Adrenal gland (tissue), 5 donors: Measurements from ENCODE around the gene SURF6.

Source experiments
- POLR2A ChIP-seq, 2 donors: fragments of 450-650 bp; IDR thresholded peaks; one replicate each; pipeline ENCODE4 v1.6.1; 2017; ENCODE audit warnings: antibody characterized with exemption in 2 of 2, mild to moderate bottlenecking in 2 of 2, moderate library complexity in 1 of 2
- TF ChIP-seq, protein P1 (sequence below), 6 experiments: fragments of 450-650 bp in 4 of 6; fragments of 200-600 bp in 2 of 6; sonication (generic) in 1 of 6; IDR thresholded peaks; 1 replicate in 5 of 6; 2 replicates in 1 of 6; pipeline versions ENCODE4 v1.5.1 to v1.8.0; 2016 to 2021; ENCODE audit warnings: antibody characterized with exemption in 6 of 6, mild to moderate bottlenecking in 2 of 6, moderate library complexity in 1 of 6
- donor health status: DM: no; HTN: no; CAD: no.

DNA sequence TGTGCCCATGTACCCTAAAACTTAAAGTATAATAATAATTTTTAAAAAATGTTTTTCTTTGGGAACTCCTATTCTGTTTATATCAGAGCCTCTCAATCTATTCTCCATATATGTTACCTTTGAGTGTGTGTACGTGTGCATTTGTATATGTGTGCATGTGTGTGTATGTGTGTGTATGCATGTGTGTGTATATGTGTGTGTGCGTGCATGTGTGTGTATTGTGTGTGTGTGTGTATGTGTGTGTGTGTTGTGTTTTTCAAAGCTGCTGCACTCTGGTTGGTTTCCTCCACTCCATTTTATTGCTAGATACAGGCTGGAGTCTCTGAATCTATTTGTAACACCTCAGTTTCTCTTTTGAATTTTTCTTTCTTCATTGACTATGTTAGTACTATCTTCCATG, 20.0 kb downstream of the SURF6 start:
- TF ChIP-seq, protein P1, sequence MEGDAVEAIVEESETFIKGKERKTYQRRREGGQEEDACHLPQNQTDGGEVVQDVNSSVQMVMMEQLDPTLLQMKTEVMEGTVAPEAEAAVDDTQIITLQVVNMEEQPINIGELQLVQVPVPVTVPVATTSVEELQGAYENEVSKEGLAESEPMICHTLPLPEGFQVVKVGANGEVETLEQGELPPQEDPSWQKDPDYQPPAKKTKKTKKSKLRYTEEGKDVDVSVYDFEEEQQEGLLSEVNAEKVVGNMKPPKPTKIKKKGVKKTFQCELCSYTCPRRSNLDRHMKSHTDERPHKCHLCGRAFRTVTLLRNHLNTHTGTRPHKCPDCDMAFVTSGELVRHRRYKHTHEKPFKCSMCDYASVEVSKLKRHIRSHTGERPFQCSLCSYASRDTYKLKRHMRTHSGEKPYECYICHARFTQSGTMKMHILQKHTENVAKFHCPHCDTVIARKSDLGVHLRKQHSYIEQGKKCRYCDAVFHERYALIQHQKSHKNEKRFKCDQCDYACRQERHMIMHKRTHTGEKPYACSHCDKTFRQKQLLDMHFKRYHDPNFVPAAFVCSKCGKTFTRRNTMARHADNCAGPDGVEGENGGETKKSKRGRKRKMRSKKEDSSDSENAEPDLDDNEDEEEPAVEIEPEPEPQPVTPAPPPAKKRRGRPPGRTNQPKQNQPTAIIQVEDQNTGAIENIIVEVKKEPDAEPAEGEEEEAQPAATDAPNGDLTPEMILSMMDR (IDR thresholded peaks at IDR 0.05), result no peak
- no peak for TF ChIP-seq POLR2A (IDR thresholded peaks at IDR 0.05)
